Omental fat pad (tissue), 4 donors: ENCODE results near the gene ERBB4. TPM values are rescaled to one million over a fixed set of nuclear protein-coding genes. Genes with fewer than 3 reads are reported as not detected.

Experiments used
- ATAC-seq: fragments of 150-250 bp; one replicate; pipeline ENCODE4 v1.9.1; 2016; ENCODE audit warnings: mild to moderate bottlenecking, moderate library complexity; ENCODE audit not compliant: low FRiP score
- DNase-seq: peaks from one replicate; pipeline ENCODE4 v3.0.0-alpha.2; 2019; ENCODE audit warnings: low spot score
- CTCF ChIP-seq, 3 donors: fragments of 450-650 bp; IDR thresholded peaks; one replicate each; pipeline ENCODE4 v1.5.1; 2016 to 2017; ENCODE audit warnings: antibody characterized with exemption in 3 of 3, mild to moderate bottlenecking in 3 of 3, moderate library complexity in 2 of 3
- total RNA-seq, 4 donors: library from RNA; depleted of rRNA; stranded (reverse); fragments of >200 nt; gene quantifications; one replicate each; pipeline ENCODE4 v1.1.0, GENCODE V29; 2016

ERBB4 gene
- total RNA-seq, 4 donors from 2014 or later, result 0.16 to 7.7 (median 2.1) TPM

GRCh38 chr2:211901226-211901846 is 637.3 kb downstream of the ERBB4 start:
- no peak for TF ChIP-seq CTCF (IDR thresholded peaks at IDR 0.05)
- DNase-seq (no peak), ATAC-seq (no peak)

GRCh38 chr2:211900518-211900917 is 638.1 kb downstream of the ERBB4 start:
- no peak for TF ChIP-seq CTCF (IDR thresholded peaks at IDR 0.05)
- no peak for ATAC-seq
- no peak for DNase-seq

GRCh38 chr2:211900000-211900399 is 638.6 kb downstream of the ERBB4 start:
- no peak for TF ChIP-seq CTCF (IDR thresholded peaks at IDR 0.05)
- no peak for ATAC-seq

GRCh38 chr2:211898702-211899101 is 639.9 kb downstream of the ERBB4 start:
- no peak for TF ChIP-seq CTCF (IDR thresholded peaks at IDR 0.05)
- DNase-seq, result no peak
- ATAC-seq, result no peak

More at GRCh38 chr2:211900000-211900399, 638.6 kb downstream of the ERBB4 start:
- no peak for DNase-seq

- no peak for TF ChIP-seq CTCF (IDR thresholded peaks at IDR 0.05)
- DNase-seq, result no peak
- ATAC-seq, result no peak
Measured at GRCh38 chr2:211881449-211881848, 657.2 kb downstream of the ERBB4 start.

GRCh38 chr2:211879323-211879722 is 659.3 kb downstream of the ERBB4 start:
- ATAC-seq (no peak), DNase-seq (no peak)
- no peak for TF ChIP-seq CTCF (IDR thresholded peaks at IDR 0.05)

GRCh38 chr2:211877061-211877460 is 661.5 kb downstream of the ERBB4 start:
- no peak for TF ChIP-seq CTCF (IDR thresholded peaks at IDR 0.05)
- ATAC-seq, result no peak

More at GRCh38 chr2:211877061-211877460, 661.5 kb downstream of the ERBB4 start:
- DNase-seq, result no peak
